ENCODE measurements around the gene CRABP2. TPM values are rescaled to one million over a fixed set of nuclear protein-coding genes. Genes with fewer than 3 reads are reported as not detected.
A peak's percentile ranks its signal among the peaks of the same experiment; 100 is the strongest.

Gene CRABP2
- total RNA-seq, 6 experiments from 2014 or later = 0.24 TPM; not detected in 5

DNA sequence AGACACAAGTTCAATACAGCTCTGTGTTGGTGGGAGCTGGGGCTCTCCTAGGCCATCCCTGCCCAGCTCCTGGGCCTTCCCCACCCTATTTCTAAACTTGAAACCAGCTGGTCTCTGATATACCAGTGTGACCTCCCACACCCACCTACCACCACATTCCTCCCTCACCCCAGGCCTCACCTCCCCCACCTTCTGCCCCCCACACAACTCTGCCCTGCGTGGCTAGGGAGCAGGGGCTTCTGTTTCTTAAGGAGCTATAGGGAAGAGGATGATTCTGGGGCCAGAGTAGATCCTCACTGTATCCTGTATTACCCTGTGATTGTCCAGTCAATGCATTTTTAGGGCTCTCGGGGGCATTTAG, 44.7 kb downstream of the CRABP2 start:
- H3K36me3 ChIP-seq = no peaks in the 10 kb centered on the region
- peak overlapping the region in 2 of 3 donors; percentile 10 to 14 for H3K4me3 ChIP-seq
- WGBS (ENCODE audit: insufficient coverage, low coverage, low lambda C conversion rate, missing lambda C conversion rate) = 70% methylated on average over 2 of the region's 2 CpGs
- TF ChIP-seq POLR2A (IDR thresholded peaks at IDR 0.05) = no peak
- TF ChIP-seq, protein P1, sequence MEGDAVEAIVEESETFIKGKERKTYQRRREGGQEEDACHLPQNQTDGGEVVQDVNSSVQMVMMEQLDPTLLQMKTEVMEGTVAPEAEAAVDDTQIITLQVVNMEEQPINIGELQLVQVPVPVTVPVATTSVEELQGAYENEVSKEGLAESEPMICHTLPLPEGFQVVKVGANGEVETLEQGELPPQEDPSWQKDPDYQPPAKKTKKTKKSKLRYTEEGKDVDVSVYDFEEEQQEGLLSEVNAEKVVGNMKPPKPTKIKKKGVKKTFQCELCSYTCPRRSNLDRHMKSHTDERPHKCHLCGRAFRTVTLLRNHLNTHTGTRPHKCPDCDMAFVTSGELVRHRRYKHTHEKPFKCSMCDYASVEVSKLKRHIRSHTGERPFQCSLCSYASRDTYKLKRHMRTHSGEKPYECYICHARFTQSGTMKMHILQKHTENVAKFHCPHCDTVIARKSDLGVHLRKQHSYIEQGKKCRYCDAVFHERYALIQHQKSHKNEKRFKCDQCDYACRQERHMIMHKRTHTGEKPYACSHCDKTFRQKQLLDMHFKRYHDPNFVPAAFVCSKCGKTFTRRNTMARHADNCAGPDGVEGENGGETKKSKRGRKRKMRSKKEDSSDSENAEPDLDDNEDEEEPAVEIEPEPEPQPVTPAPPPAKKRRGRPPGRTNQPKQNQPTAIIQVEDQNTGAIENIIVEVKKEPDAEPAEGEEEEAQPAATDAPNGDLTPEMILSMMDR (IDR thresholded peaks at IDR 0.05) = no peak
- DNase-seq (no peak), ATAC-seq (no peak)
- H3K4me1 ChIP-seq = peaks cover 0 to 11% (median 4%) of the 10 kb centered on the region in 4 donors
- no peaks in the 10 kb centered on the region for H3K27me3 ChIP-seq
- H3K9me3 ChIP-seq = no peaks in the 10 kb centered on the region
- intact Hi-C loops (cut with DNase I) = no loop called here
- peak overlapping the region; percentile 40 to 66 (median 44) for H3K27ac ChIP-seq

DNA sequence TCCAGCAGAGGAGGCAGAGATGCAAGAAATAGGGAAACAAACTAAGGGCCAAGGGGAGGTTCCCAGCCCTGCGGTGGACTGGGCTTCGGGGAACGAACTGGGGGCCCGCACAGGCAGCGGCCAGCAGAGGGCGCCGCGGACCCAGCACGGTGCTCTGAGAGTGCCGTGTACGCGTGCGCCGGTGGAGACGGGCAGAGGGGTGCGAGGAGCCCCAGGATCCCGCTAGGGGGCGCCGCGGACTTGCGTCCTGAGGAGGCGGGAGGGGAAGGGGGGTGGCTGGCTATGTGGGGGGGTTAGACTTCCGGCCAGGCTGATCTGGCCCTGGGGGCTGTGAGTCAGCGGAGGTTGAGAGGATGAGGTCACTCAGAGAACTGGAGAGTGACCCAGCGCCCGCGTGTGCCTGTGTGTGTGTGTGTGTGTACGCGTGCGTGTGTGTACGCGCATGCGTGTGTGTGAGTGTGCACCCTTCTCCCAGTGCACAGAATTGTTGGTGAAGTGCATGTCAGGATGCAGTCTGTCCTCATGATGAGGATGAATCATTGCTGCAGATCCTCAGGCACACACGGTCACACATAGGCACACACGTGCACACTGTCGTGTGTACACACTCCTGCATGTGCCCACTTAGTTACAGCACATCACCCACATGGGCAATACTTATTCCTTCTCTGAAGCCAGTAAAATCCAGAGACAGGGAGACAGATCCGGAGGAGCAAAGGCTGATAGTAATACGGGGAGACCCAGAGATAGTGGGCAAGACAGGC, 45.2 kb downstream of the CRABP2 start:
- Histone ChIP-seq H3K27me3 (no peaks in the 10 kb centered on the region), H3K4me1 (peaks cover 0 to 11% (median 4%) of the 10 kb centered on the region in 4 donors), H3K36me3 (no peaks in the 10 kb centered on the region), H3K4me3 (peak overlapping the region in 1 of 3 donors; percentile 13), H3K27ac (peak overlapping the region; percentile 40 to 66 (median 44)), H3K9me3 (no peaks in the 10 kb centered on the region)
- DNase-seq (peak; percentile 89 to 94 (median 92)), ATAC-seq (peak; percentile 83 to 91 (median 88))
- 12% methylated on average over 25 of the region's 38 CpGs for WGBS (ENCODE audit: insufficient coverage, low coverage, low lambda C conversion rate, missing lambda C conversion rate)
- intact Hi-C loops (cut with DNase I) = no loop called here
- no peak for TF ChIP-seq POLR2A (IDR thresholded peaks at IDR 0.05)
- TF ChIP-seq, protein P1 (IDR thresholded peaks at IDR 0.05) = peak; percentile 89 to 98 (median 94)

DNA sequence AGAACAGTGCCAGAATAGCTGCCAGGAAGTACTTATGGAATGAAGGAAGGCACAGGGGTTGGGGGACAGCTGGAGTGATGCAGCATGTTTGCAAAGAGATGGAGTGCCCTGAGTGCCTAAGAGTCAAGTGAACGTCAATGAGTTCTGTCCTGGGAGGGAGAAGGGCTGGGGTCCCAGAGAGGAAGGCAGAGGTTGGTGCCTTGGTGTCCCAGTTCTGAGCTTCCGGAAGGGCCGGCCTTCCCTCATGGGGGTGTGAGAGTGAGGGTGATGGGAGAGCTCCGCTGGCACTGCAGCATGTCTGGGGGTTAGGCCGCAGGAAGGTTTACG, 45.8 kb downstream of the CRABP2 start:
- 33% methylated on average over 3 of the region's 6 CpGs for WGBS (ENCODE audit: insufficient coverage, low coverage, low lambda C conversion rate, missing lambda C conversion rate)
- Histone ChIP-seq H3K27ac (no peak overlapping the region), H3K36me3 (no peaks in the 10 kb centered on the region), H3K27me3 (no peaks in the 10 kb centered on the region), H3K4me1 (peaks cover 0 to 11% (median 4%) of the 10 kb centered on the region in 4 donors), H3K9me3 (no peaks in the 10 kb centered on the region), H3K4me3 (no peak overlapping the region)
- DNase-seq = peak in 1 of 3 donors; percentile 7
- intact Hi-C loops (cut with DNase I) = no loop called here
- TF ChIP-seq, protein P1 (IDR thresholded peaks at IDR 0.05) = no peak
- no peak for TF ChIP-seq POLR2A (IDR thresholded peaks at IDR 0.05)
- ATAC-seq = no peak

DNA sequence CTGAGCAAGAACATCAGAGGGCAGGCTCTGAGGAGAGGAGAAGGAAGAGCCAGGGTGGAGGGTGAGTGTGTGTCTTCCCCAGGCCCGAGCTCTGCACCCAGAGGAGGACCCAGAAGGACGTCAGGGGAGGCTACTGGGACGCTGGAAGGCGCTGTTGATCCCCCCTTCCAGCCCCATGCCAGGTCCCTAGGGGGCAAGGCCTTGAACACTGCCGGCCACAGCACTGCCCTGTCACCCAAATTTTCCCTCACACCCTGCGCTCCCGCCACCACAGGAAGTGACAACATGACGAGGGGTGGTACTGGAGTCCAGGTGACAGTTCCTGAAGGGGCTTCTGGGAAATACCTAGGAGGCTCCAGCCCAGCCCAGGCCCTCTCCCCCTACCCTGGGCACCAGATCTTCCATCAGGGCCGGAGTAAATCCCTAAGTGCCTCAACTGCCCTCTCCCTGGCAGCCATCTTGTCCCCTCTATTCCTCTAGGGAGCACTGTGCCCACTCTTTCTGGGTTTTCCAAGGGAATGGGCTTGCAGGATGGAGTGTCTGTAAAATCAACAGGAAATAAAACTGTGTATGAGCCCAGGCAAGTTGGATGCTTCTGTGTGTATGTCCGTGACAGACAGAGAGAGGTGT, 46.3 kb downstream of the CRABP2 start:
- no peak overlapping the region for H3K4me3 ChIP-seq
- H3K27me3 ChIP-seq = no peaks in the 10 kb centered on the region
- H3K36me3 ChIP-seq = no peaks in the 10 kb centered on the region
- no peaks in the 10 kb centered on the region for H3K9me3 ChIP-seq
- 82% methylated on average over 1 of the region's 10 CpGs for WGBS (ENCODE audit: insufficient coverage, low coverage, low lambda C conversion rate, missing lambda C conversion rate)
- no peak overlapping the region for H3K27ac ChIP-seq
- intact Hi-C loops (cut with DNase I) = no loop called here
- DNase-seq (no peak), ATAC-seq (no peak)
- TF ChIP-seq, protein P1 (IDR thresholded peaks at IDR 0.05) = no peak
- no peak for TF ChIP-seq POLR2A (IDR thresholded peaks at IDR 0.05)
- peaks cover 0 to 11% (median 4%) of the 10 kb centered on the region in 4 donors for H3K4me1 ChIP-seq
